GM19455 (cell line): ENCODE data around the gene MLLT1.

Source experiments
- ATAC-seq: cut with Tn5 transposase; IDR thresholded peaks from one replicate; pipeline ENCODE4 v1.9.1; 2021; ENCODE audit not compliant: unreplicated experiment

MLLT1 gene

GRCh38 chr19:6236310-6237291 is 43.2 kb downstream of the MLLT1 start:
- no peak for ATAC-seq

DNA sequence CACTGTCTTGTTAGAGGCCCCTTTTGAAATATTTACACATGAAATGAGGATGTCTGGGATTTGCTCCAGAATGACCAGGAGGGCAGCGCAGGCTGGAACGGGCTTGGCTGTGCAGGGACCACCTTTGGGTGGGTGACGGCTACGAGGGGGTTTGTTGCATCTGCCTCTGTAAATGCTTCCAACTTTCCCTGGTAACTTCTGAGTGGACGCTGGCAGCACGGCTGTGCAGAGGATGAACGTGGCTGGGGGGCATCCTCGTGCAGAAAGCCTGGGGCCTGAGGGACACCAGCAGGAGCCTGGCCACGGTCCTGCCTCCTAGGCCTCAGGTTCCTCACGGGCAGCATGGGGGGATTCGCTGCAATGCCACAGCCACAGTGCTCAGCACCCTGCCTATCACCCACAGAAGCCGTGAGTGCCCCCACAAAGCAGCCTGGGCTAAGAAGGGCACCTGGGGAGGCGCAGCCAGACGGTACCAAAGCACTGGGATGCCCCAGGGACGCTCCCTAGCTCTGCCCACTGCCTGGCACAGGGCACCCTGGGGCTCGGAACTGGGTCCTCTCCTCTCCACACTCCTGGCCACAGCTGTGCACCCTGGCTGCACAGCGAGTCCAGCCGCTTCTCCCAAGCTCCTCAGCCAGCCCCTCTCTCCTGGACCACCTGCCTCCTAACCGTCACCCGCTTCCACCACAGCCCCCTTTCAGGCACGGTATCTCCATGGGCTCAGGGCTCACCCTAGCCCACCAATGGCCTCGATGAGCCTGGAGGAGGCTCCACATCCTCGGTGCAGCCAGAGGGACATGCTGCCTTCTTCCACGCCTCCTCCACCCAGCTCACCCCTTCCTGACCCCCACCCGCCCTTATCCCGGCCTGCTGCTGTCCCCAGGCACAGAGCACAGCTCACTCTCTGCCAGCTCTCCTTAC is 44.5 kb downstream of the MLLT1 start:
- no peak for ATAC-seq

GRCh38 chr19:6234527-6234926 is 45.2 kb downstream of the MLLT1 start:
- no peak for ATAC-seq

DNA sequence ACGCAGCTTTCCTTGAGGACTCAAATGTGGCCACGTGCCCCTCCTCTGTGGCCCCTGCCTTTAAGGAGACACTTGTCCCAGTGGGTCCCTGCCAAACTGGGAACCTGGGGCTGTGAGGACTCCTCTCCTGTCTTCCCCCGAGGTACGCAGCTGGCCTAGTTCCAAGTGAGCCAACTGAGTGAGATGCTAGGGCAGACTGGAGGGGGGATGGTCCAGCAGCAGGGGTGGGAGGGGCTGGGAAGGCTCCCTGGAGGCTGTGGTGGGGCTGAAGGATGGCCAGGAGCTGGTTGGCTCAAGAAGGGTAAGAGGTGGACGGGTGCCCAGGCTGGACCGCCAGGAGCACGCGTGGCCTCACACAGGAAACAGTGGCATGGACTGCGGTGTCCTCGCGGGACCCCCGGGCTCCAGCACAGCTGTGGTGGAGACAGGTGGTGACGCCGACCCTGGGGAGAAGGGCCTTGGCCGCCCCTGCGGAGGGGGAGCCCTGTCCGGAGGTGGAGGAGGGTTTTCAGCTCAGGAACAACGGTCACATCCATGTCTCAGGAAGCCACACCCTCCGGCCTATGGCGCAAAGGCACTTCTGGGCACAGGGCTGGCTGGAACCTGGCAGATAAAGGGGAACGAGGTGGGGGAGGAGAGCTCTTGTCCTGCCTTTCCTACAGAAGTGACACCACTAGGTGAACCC is 45.8 kb downstream of the MLLT1 start:
- no peak for ATAC-seq

GRCh38 chr19:6233056-6233826 is 46.5 kb downstream of the MLLT1 start:
- ATAC-seq, result no peak

DNA sequence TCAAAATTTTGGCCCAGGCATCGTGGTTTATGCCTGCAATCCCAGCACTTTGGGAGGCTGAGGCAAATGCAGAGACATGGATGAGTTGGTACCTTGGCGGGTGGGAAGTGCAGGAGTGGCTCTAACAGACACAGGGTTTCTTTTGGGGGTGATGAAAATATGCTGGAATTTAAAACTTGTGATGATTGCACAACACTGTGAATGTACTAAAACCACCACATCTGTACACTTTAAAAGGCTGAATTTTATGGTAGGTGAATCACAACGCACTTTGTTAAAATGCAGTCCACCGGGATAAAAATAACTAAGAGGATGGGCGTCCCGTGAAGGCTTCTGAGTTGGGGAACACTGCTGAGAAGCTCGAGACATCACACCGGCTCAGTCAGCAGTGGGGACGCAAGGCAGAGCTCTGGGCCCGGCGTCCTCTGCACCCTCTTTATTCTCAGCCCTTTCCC is 47.1 kb downstream of the MLLT1 start:
- ATAC-seq, result no peak

DNA sequence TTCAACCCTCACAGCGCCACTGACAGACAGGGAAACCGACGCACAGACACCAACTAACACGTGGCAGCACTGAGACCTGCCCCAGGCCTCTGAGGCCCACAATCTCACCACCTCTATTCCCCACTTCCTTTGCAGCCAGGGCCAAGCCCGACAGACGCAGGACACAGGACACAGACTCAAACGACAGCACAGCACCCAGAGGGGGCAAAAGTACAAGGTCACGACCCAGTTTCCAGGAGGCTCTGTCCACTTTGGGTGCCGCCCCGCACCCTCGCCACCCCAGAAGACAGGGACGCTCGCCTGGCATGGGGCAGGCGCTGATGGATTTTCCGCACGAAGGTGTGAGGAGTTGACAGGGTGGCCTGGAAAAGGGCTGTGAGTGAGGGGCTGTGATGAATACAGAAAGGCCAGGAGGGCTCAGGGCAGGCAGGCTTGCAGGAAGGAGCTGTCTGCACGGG is 48.8 kb downstream of the MLLT1 start:
- ATAC-seq, result no peak

- no peak for ATAC-seq
These were observed 49.6 kb downstream of the MLLT1 start for GRCh38 chr19:6229951-6230712.

GRCh38 chr19:6229216-6229913 is 50.4 kb downstream of the MLLT1 start:
- no peak for ATAC-seq

- no peak for ATAC-seq
These were observed 51.1 kb downstream of the MLLT1 start for GRCh38 chr19:6228551-6229215.

GRCh38 chr19:6227936-6228325 is 51.8 kb downstream of the MLLT1 start:
- ATAC-seq, result no peak

GRCh38 chr19:6227156-6227935 is 52.4 kb downstream of the MLLT1 start:
- ATAC-seq, result no peak

DNA sequence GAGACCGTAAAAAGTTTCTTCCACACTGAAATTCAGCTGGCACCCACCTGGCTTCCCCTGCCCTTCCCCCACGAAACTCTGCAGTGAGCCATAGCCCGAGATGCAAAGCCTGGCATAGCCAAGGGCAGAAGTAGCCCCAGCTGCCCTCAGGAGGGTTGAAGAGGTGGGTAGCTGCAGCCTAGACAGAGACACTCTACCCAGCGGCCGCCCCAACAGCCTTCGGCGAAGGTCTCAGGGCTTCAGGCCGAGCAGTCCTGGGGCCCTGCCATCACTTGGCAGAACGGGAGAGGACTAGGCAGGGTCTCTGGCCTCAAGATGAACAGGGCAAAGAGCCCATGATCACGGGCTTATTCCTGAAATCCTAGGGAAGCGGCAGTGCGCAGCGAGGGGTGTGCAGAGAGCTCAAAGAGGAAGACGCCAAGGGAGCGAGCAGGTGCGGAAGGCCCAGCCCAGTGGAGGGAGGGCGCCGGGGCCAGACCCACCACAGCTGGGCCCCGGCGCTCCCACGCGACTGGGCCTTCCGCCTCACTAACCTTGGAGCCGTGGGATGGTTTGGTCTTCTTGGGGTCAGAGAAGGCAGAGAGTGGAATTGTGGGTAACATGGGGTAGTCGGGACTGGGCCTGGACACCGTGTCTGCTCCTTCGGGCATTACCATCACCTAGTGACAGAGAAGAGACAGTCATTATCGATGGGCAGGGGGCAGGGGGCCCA is 53.2 kb downstream of the MLLT1 start:
- no peak for ATAC-seq

DNA sequence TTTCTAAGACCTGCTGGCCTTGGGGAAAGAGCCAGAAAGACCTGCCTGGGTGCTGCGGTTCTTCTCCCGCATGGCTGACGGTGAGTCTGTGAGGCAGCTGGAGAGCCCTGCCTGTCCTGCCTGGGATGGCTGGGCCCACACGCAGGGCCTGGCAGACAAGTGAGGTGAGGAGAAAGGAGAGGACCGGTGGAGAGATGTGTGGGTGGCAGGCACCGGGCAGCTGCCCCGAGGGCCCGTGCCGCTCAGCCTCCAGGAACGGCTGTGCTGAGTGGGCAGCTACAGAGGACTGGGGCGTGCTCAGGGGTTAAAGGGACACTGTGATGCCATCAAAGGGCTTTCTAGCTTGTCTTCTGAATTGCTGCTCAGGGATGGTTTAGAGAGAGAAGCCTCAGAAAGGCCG is 53.8 kb downstream of the MLLT1 start:
- no peak for ATAC-seq

- no peak for ATAC-seq
These were observed 54.4 kb downstream of the MLLT1 start for GRCh38 chr19:6225232-6225865.

DNA sequence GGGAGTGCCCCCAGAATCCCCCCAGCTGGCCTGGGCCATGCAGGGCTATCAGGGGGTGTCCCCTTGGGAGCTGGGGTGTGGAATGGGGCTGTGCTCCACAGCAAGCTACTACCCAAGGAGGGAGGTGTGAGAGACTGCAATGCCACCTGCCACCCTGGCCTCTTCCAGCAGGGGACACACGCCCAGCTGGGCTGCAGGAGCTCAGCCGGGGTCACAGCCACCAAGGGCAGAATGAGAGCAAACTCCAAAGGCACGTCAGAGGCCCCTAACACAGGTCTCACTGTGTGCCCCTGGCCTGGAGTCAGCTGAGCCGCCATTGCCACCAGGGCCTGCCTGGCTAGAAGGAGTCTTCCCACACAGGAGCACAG is 55.5 kb downstream of the MLLT1 start:
- ATAC-seq, result no peak
